ENCODE data around the gene TXK. TPM values are rescaled to one million over a fixed set of nuclear protein-coding genes. Genes with fewer than 3 reads are reported as not detected.

TXK gene
- total and polyA plus RNA-seq, 2 experiments from 2014 or later: 0.14 to 0.40 TPM

GRCh38 chr4:48121180-48121579 is 12.9 kb downstream of the TXK start:
- no peak overlapping the region for H3K27ac Mint-ChIP-seq
- no peak overlapping the region for H3K27ac ChIP-seq (ENCODE audit: low read depth)
- H3K4me3 ChIP-seq: no peak overlapping the region
- H3K9me3 Mint-ChIP-seq: no peaks in the 10 kb centered on the region
- peaks cover 1% of the 10 kb centered on the region for H3K27me3 Mint-ChIP-seq (ENCODE audit: insufficient read depth, low read depth, poor library complexity)
- no peaks in the 10 kb centered on the region; the same call in 1 of the 2 replicates for H3K4me1 ChIP-seq (ENCODE audit: insufficient read depth)
- ATAC-seq: no peak
- no peak overlapping the region for H3K4me2 ChIP-seq
- no peaks in the 10 kb centered on the region for H3K79me2 ChIP-seq (replicated peaks; ENCODE audit: insufficient read depth)
- DNase-seq (ENCODE audit: low spot score): no peak
- H3F3A ChIP-seq (replicated peaks; ENCODE audit: low read depth): no peaks in the 10 kb centered on the region
- no peaks in the 10 kb centered on the region for H4K20me1 ChIP-seq (replicated peaks; ENCODE audit: insufficient read depth)
- no peaks in the 10 kb centered on the region for H3K36me3 Mint-ChIP-seq (ENCODE audit: low read depth)
- H3K36me3 ChIP-seq (ENCODE audit: insufficient read depth): no peaks in the 10 kb centered on the region
- H2AFZ ChIP-seq: no peak overlapping the region
- H3K27me3 ChIP-seq (ENCODE audit: insufficient read depth): no peaks in the 10 kb centered on the region
- no peaks in the 10 kb centered on the region for H3K9me2 ChIP-seq (ENCODE audit: insufficient read depth)
- no peak overlapping the region for H3K4me3 Mint-ChIP-seq
- peaks cover 18% of the 10 kb centered on the region for H3K4me1 Mint-ChIP-seq
- TF ChIP-seq EZH2 (IDR thresholded peaks at IDR 0.05; ENCODE audit: low read depth, unreplicated experiment) (no peak), ZNF114 (CRISPR knock-in tag; IDR thresholded peaks at IDR 0.05) (no peak), JUNB (IDR thresholded peaks at IDR 0.05; ENCODE audit: unreplicated experiment) (no peak), CREB1 (CRISPR knock-in tag; IDR thresholded peaks at IDR 0.05; ENCODE audit: low read depth) (no peak), CTCF (conservative IDR thresholded peaks at IDR 0.05; ENCODE audit: low read depth in 2 of 2) (no peak), ETS1 (IDR thresholded peaks at IDR 0.05) (no peak), ZNF462 (CRISPR knock-in tag; IDR thresholded peaks at IDR 0.05) (no peak), POLR2AphosphoS5 (IDR thresholded peaks at IDR 0.05; ENCODE audit: low read depth) (no peak), REST (IDR thresholded peaks at IDR 0.05; ENCODE audit: unreplicated experiment) (no peak), STAT1 (IDR thresholded peaks at IDR 0.05; ENCODE audit: unreplicated experiment) (no peak), NANOG (IDR thresholded peaks at IDR 0.05; ENCODE audit: borderline replicate concordance) (no peak), EZH2phosphoT487 (IDR thresholded peaks at IDR 0.05; ENCODE audit: unreplicated experiment) (no peak)

All from GM23338 (cell line).